Activated T-helper 17 cell treated with anti-CD3 and anti-CD28 coated beads, Interleukin-2, amount 50 U/mL, for 72 hours (primary cell): ENCODE data around the gene PLA2G10. TPM values are rescaled to one million over a fixed set of nuclear protein-coding genes. Genes with fewer than 3 reads are reported as not detected.
"Not testable (repeated sequence)": the region's sequence is repeated elsewhere in the genome, so short reads cannot be mapped to it uniquely, and the experiment has no call there.

ENCODE experiments used
- ATAC-seq: fragments of 150-1000 bp; cut with Tn5 transposase; replicated peaks from 2 replicates; pipeline ENCODE4 v1.10.0; 2021; ENCODE audit warnings: mild to moderate bottlenecking, moderate library complexity
- H3K27ac Mint-ChIP-seq: one replicate; pipeline ENCODE4 v1.8.0; 2022; ENCODE audit warnings: mixed read lengths
- H3K27me3 Mint-ChIP-seq: one replicate; pipeline ENCODE4 v1.8.0; 2022; ENCODE audit warnings: mixed read lengths
- H3K36me3 Mint-ChIP-seq: one replicate; pipeline ENCODE4 v1.8.0; 2022; ENCODE audit warnings: low read depth, mild to moderate bottlenecking, mixed read lengths
- H3K4me1 Mint-ChIP-seq: one replicate; pipeline ENCODE4 v1.8.0; 2022; ENCODE audit warnings: mixed read lengths
- H3K4me3 Mint-ChIP-seq: one replicate; pipeline ENCODE4 v1.8.0; 2022; ENCODE audit warnings: mild to moderate bottlenecking, mixed read lengths
- H3K9me3 Mint-ChIP-seq: one replicate; pipeline ENCODE4 v1.8.0; 2022; ENCODE audit warnings: mixed read lengths
- total RNA-seq, 2 donors: library from RNA; stranded (reverse); gene quantifications; one replicate each; pipeline ENCODE4 v1.2.3, GENCODE V29; 2022

Gene PLA2G10, protein sequence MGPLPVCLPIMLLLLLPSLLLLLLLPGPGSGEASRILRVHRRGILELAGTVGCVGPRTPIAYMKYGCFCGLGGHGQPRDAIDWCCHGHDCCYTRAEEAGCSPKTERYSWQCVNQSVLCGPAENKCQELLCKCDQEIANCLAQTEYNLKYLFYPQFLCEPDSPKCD
- total RNA-seq = not detected

DNA sequence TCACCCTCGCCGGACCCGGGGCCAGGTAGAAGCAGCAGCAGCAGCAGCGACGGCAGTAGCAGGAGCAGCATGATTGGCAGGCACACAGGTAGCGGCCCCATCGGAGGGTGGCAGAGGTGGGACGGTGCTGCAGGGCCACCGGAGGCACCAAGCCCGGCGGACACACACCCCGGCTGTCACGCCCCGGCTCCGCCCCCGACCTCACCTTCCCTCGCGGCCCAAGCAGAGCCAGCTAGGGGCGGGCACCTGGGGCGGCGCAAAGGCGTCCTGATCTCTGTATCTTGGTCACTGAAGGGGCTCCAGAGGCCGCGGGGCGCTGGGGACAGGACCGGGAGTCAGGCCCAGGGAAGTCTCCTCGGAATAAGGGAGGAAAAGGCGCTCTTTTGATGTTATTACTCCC is at the start of gene PLA2G10:
PLA2G10 (minus strand) TSS at position 180 of the 400 bp plus-strand sequence; CDS start at position 101, 79 bp downstream.
- not testable (repeated sequence) for ATAC-seq, H3K4me1 Mint-ChIP-seq, H3K4me3 Mint-ChIP-seq, H3K9me3 Mint-ChIP-seq, H3K27me3 Mint-ChIP-seq, H3K36me3 Mint-ChIP-seq, H3K27ac Mint-ChIP-seq

DNA sequence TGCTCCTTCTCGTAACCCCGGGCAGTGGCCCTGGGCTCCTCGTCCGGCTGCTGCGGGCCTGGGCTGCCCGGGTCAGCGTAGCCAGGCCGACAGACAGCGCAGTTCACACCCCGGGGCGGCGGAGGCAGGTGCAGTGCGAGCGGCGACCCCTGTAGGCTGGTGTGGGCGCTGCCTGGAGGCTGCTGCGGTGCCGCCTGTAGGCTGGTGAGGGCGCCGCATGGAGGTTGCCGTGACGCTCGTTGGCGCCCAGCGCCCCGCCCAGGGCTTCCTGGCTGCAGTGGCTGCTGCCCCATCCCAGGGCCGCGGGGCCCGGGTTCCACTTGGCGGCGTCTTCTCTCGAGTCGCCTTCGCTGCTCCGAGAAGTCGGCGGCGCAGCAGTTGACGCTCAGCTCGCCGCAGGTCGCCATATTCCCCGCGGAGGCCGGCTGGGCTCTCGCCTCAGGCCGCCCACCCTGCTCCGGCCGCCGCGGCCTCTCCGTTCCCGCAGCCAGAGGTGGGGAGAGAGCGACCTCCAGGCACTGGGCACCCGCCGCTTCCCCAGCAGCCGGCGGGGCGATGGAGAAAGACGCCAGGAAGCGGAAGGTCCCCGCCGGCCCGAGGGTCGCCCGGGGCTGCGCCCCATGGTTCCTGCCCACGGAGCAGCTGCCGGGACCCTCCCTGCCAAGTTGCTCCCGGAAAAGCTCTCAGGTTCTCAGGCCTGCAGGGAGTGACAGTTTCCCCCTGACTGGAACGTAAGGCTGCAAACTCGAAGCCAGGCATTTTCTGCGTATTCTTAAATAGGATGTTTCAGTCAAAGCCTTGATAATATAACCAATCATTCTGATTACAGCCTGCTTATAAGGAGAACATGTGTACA is 48.4 kb upstream of the PLA2G10 start, which contains the start of gene NPIPA2:
NPIPA2 (plus strand) TSS at position 261 of the 856 bp plus-strand sequence. CDS start 5,533 bp downstream, outside the sequence.
- H3K4me3 Mint-ChIP-seq, H3K36me3 Mint-ChIP-seq, H3K27ac Mint-ChIP-seq, H3K9me3 Mint-ChIP-seq, H3K27me3 Mint-ChIP-seq, H3K4me1 Mint-ChIP-seq: not testable (repeated sequence)
- ATAC-seq = peak; percentile 99

DNA sequence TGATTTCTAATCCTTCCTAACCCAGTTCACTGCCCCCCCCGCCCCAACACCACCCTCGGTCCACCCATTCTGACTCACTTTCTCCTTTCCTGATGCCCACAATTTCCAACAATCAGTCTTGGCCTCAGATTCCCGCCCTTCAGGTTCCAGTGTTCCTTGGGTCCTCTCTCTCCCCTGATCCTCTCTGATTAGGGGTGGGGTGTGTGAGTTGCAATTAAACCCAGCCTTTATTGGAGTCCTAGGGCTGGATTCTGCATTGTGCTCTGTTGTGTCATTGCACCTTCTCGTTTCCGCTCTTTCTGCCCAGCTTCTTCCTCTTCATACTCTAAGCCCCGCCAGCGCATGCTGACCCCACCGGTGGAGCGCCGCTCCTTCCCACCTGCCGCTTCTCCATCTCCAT is 47.7 kb upstream of the PLA2G10 start:
- not testable (repeated sequence) for H3K27ac Mint-ChIP-seq, H3K4me1 Mint-ChIP-seq, H3K36me3 Mint-ChIP-seq, H3K4me3 Mint-ChIP-seq, H3K9me3 Mint-ChIP-seq, ATAC-seq, H3K27me3 Mint-ChIP-seq

DNA sequence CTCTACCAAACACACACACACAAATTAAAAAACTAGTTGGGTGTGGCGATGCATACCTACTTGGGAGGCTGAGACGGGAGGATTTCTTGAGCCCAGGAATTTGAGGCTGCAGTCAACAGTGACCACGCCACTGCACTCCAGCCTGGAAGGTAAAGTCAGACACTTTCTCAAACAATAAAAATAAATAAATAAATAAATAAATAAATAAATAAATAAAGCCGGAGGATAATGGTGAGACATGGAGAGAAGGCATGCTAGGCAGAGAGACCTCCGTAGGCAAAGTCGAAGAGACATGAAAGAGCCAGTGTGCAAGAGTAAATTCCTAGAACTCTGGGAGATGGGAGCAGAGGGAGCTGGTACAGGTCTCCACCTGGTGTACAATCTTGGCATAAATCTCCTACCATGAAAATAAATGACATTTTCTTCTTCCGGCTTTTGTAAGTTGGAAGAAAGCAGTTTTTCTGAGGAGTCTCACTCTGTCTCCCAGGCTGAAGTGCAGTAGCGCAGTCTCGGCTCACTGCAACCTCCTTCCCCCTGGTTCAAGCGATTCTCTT is 46.8 kb upstream of the PLA2G10 start:
- ATAC-seq, H3K27ac Mint-ChIP-seq, H3K4me3 Mint-ChIP-seq, H3K9me3 Mint-ChIP-seq, H3K36me3 Mint-ChIP-seq, H3K27me3 Mint-ChIP-seq, H3K4me1 Mint-ChIP-seq: not testable (repeated sequence)

DNA sequence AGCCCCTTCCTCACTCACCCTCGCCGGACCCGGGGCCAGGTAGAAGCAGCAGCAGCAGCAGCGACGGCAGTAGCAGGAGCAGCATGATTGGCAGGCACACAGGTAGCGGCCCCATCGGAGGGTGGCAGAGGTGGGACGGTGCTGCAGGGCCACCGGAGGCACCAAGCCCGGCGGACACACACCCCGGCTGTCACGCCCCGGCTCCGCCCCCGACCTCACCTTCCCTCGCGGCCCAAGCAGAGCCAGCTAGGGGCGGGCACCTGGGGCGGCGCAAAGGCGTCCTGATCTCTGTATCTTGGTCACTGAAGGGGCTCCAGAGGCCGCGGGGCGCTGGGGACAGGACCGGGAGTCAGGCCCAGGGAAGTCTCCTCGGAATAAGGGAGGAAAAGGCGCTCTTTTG is 39.1 kb upstream of the PLA2G10 start:
- ATAC-seq, H3K36me3 Mint-ChIP-seq, H3K4me1 Mint-ChIP-seq: not testable (repeated sequence)

DNA sequence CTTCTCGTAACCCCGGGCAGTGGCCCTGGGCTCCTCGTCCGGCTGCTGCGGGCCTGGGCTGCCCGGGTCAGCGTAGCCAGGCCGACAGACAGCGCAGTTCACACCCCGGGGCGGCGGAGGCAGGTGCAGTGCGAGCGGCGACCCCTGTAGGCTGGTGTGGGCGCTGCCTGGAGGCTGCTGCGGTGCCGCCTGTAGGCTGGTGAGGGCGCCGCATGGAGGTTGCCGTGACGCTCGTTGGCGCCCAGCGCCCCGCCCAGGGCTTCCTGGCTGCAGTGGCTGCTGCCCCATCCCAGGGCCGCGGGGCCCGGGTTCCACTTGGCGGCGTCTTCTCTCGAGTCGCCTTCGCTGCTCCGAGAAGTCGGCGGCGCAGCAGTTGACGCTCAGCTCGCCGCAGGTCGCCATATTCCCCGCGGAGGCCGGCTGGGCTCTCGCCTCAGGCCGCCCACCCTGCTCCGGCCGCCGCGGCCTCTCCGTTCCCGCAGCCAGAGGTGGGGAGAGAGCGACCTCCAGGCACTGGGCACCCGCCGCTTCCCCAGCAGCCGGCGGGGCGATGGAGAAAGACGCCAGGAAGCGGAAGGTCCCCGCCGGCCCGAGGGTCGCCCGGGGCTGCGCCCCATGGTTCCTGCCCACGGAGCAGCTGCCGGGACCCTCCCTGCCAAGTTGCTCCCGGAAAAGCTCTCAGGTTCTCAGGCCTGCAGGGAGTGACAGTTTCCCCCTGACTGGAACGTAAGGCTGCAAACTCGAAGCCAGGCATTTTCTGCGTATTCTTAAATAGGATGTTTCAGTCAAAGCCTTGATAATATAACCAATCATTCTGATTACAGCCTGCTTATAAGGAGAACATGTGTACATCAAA is 9.3 kb upstream of the PLA2G10 start, which contains the start of gene NPIPA3:
NPIPA3 (plus strand) TSS at position 256 of the 856 bp plus-strand sequence. CDS start 5,533 bp downstream, outside the sequence.
- H3K27me3 Mint-ChIP-seq, H3K4me1 Mint-ChIP-seq, H3K9me3 Mint-ChIP-seq, H3K27ac Mint-ChIP-seq, H3K4me3 Mint-ChIP-seq, H3K36me3 Mint-ChIP-seq: not testable (repeated sequence)
- peak; percentile 99 for ATAC-seq

More for the DNA sequence above, 39.1 kb upstream of the PLA2G10 start:
- H3K9me3 Mint-ChIP-seq, H3K27me3 Mint-ChIP-seq, H3K4me3 Mint-ChIP-seq, H3K27ac Mint-ChIP-seq: not testable (repeated sequence)

DNA sequence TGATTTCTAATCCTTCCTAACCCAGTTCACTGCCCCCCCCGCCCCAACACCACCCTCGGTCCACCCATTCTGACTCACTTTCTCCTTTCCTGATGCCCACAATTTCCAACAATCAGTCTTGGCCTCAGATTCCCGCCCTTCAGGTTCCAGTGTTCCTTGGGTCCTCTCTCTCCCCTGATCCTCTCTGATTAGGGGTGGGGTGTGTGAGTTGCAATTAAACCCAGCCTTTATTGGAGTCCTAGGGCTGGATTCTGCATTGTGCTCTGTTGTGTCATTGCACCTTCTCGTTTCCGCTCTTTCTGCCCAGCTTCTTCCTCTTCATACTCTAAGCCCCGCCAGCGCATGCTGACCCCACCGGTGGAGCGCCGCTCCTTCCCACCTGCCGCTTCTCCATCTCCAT is 8.6 kb upstream of the PLA2G10 start:
- H3K4me1 Mint-ChIP-seq, H3K36me3 Mint-ChIP-seq, H3K4me3 Mint-ChIP-seq, H3K27ac Mint-ChIP-seq, H3K27me3 Mint-ChIP-seq, H3K9me3 Mint-ChIP-seq, ATAC-seq: not testable (repeated sequence)

DNA sequence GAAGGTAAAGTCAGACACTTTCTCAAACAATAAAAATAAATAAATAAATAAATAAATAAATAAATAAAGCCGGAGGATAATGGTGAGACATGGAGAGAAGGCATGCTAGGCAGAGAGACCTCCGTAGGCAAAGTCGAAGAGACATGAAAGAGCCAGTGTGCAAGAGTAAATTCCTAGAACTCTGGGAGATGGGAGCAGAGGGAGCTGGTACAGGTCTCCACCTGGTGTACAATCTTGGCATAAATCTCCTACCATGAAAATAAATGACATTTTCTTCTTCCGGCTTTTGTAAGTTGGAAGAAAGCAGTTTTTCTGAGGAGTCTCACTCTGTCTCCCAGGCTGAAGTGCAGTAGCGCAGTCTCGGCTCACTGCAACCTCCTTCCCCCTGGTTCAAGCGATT is 7.8 kb upstream of the PLA2G10 start:
- H3K27ac Mint-ChIP-seq, H3K27me3 Mint-ChIP-seq, H3K36me3 Mint-ChIP-seq, H3K4me3 Mint-ChIP-seq, H3K9me3 Mint-ChIP-seq, ATAC-seq, H3K4me1 Mint-ChIP-seq: not testable (repeated sequence)

DNA sequence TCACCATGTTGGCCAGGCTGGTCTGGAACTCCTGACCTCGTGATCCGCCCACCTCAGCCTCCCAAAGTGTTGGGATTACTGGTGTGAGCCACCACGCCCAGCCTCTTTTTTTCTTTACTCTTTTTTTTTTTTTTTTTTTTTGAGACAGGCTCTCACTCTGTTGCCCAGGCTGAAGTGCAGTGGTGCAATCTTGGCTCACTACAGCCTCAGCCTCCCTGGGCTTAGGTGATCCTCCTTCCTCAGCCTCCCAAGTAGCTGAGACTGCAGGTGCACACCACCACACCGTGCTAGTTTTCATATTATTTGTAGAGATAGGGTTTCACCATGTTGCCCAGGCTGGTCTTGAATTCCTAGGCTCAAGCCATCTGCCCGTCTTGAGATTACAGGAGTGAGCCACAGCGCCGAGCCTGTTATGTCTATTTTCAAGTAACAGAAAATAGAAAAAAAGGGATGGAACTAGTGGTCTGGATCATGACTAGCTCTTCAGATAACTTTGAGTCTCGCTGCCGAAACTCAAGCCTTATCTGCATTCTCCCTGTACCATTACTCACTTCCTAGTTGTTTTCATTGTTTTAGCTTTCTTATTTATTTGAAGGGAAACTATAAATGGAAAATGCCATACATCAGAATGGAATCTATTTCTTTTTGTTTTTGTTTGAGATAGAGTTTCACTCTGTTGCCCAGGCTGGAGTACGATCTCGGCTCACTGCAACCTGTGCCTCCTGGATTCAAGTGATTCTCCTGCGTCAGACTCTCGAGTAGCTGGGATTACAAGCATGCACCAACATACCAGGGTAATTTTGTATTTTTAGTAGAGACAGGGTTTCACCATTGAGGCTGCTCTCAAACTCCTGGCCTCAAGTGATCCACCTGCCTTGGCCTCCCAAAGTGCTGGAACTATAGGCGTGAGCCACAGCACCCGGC is 8.0 kb downstream of the PLA2G10 start:
- not testable (repeated sequence) for H3K36me3 Mint-ChIP-seq, H3K27me3 Mint-ChIP-seq, H3K4me3 Mint-ChIP-seq, H3K9me3 Mint-ChIP-seq, H3K27ac Mint-ChIP-seq, H3K4me1 Mint-ChIP-seq, ATAC-seq

DNA sequence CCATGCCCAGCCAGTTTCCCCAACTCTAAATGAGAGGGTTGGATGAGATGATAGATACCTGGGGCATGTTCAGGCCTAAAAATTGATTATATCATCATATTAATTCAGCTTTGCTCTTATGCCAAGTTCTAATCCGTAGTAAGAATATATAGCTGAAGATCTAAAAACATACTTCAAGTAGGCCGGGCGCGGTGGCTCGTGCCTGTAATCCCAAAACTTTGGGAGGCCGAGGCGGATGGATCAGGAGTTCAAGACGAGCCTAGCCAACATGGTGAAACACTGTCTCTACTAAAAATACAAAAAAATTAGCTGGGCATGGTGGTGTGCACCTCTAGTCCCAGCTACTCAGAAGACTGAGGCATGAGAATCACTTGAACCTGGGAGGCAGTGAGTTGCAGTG is 12.0 kb downstream of the PLA2G10 start:
- Mint-ChIP-seq H3K27ac (no peak overlapping the region), H3K4me1 (no peaks in the 10 kb centered on the region), H3K27me3 (peaks cover 14% of the 10 kb centered on the region), H3K36me3 (no peaks in the 10 kb centered on the region), H3K9me3 (no peaks in the 10 kb centered on the region), H3K4me3 (no peak overlapping the region)
- ATAC-seq = no peak

DNA sequence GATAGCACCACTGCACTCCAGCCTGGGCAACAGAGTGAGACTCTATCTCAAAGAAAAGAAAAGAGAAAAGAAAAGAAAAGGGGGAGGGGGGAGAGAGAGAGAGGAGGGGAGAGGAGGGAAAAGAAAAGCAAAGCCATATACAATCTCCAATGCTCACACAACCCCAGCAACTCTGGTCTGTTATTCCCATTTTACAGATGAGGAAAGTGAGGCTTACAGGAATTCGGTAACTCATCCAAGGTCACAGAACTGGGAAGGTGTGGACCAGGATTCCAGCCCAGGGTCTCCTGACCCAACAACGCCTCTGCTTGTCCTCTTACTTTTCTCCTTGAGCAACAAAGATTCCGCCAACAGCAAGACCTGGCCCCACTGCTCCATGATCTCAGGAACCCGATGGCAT is 13.0 kb downstream of the PLA2G10 start:
- H3K36me3 Mint-ChIP-seq = no peaks in the 10 kb centered on the region
- H3K9me3 Mint-ChIP-seq = no peaks in the 10 kb centered on the region
- H3K4me3 Mint-ChIP-seq = no peak overlapping the region
- peaks cover 14% of the 10 kb centered on the region for H3K27me3 Mint-ChIP-seq
- H3K27ac Mint-ChIP-seq = no peak overlapping the region
- H3K4me1 Mint-ChIP-seq = no peaks in the 10 kb centered on the region
- no peak for ATAC-seq

DNA sequence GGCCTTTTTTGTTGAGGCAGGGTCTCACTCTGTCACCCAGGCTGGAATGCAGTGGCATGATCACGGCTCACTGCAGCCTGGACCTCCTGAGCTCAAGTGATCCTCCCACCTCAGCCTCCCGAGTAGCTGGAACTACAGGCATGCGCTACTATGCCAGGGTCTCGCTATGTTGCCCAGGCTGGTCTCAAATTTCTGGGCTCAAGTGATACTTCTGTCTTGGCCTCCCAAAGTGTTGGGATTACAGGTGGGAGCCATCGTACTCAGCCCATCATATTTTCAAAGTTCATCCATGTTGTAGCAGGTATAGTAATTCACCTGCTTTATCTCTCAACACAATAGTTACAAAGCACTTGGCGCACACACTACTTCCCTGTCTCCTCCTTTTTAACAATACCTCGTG is 13.7 kb downstream of the PLA2G10 start:
- H3K4me1 Mint-ChIP-seq, H3K27ac Mint-ChIP-seq, H3K9me3 Mint-ChIP-seq, H3K4me3 Mint-ChIP-seq, H3K36me3 Mint-ChIP-seq, ATAC-seq: not testable (repeated sequence)
- peaks cover 14% of the 10 kb centered on the region for H3K27me3 Mint-ChIP-seq

DNA sequence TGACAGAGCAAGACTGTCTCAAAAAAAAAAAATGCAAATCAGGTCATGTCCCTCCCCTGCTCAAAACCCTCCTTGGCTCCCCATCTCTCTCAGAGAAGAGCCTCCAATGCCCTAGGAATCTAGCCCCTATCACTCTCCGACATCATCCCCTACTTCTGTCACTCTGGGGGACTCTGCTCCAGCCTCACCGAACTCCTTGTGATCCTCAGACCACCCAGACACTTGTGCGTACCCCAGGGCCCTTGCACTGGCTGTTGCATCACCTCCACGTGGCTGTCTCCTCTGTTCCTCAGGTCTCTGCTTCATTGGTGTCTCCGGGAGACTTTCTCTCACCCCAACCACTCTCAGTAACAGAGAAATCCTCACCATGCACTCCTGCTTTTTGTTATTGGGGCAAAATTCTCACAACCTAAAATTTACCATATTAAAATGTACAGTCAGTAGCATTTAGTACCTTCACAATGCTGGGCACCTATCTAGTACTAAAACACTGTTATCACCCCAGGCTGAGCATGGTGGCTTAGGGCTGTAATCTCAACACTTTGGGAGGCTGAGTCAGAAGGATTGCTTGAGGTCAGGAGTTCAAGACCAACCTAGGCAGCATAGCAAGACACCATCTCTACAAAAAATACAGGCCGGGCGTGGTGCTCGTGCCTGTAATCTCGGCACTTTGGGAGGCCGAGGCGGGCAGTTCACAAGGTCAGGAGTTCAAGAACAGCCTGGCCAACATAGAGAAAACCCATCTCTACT is 15.2 kb downstream of the PLA2G10 start:
- Mint-ChIP-seq H3K27ac (no peak overlapping the region), H3K4me3 (no peak overlapping the region), H3K27me3 (peaks cover 14% of the 10 kb centered on the region), H3K9me3 (no peaks in the 10 kb centered on the region), H3K36me3 (no peaks in the 10 kb centered on the region), H3K4me1 (no peaks in the 10 kb centered on the region)
- ATAC-seq = no peak
